Inflammatory macrophage (primary cell): ENCODE results near the gene ZC3H12D.

Experiments used
- DNase-seq, 2 donors: peaks; one replicate each; pipeline ENCODE4 v3.0.0-alpha.2; 2020 to 2022

ZC3H12D gene

DNA sequence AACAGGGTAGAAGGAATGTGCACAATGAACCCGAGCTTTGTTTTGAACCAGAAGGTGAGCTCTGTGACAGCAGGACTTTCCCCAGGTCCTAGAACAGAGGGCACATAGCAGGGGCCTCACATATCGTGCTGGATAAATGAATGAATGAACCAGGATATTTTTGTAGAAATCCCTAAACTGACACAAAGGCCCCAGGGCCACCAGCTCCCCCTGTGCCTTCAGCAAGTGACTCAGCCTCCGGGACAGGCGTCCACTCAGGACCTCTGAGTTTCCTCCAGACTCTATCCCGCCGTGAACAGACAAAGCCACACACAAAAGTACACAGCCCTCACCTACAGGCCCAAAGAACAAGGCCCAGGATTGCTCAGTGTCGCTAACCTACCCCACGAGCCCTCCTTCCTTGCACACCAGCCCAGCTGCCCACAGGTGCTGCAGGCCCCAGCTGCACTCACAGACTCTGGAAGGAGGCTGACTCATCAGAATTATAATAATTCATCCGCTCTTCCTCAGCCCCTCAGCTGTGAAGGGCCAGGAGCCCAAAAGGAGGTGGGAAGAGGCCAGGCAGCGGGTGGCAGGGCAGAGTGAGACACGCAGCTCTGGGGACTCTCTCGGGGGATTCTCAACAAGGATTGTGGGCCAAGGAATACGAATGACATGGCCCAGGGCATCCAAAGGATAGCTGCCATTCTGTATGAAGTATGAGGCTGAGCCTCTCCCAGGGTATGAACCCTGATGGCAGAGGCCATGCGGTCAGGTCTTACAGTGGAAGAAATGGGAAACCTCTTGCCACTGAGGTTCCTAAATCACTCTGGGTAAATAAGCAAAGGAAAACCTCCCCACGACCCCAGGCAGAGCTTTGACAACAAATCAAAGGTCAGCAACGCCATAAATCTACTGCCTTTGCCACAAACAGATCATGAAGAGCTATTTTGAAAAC, 43.8 kb downstream of the ZC3H12D start:
- no peak for DNase-seq

DNA sequence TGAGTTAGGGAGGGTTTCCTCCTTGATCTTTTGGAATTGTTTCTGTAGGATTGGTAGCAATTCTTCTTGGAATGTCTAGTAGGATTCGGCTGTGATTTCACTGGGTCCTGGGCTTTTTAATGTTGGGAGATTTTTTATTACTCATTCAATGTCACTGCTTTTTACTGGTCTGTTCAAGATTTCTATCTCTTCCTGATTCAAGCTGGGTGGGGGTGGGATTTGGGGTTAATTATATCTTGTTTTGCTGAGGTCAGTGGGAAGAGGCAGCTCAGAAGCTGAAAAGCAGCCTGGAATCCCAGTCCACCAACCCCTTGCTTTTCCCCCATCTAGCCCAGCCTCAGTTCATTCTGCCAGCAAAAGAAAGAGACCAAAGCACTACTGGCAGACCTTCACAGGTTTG, 45.2 kb downstream of the ZC3H12D start:
- DNase-seq = no peak

GRCh38 chr6:149438855-149439254, 46.0 kb downstream of the ZC3H12D start:
- DNase-seq = no peak

DNA sequence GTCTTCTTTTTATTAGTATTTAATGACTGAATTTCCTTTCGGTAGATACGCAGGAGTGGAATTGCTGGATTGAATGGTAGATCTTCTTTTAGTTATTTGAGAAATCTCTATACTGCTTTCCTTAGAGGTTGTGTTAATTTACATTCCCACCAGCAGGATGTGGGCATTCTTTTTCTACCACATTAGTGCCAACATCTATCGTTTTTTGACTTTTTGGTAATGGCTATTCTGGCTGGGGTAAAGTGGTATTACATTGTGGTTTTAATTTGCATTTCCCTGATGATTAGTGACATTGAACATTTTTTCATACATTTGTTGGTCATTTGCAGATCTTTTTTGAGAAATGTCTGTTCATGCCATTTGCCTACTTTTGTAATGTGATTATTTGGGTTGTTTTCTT, 47.6 kb downstream of the ZC3H12D start:
- no peak for DNase-seq

GRCh38 chr6:149436647-149437046, 48.2 kb downstream of the ZC3H12D start:
- no peak for DNase-seq

- no peak for DNase-seq
Observed at GRCh38 chr6:149435919-149436586, 48.8 kb downstream of the ZC3H12D start.

DNA sequence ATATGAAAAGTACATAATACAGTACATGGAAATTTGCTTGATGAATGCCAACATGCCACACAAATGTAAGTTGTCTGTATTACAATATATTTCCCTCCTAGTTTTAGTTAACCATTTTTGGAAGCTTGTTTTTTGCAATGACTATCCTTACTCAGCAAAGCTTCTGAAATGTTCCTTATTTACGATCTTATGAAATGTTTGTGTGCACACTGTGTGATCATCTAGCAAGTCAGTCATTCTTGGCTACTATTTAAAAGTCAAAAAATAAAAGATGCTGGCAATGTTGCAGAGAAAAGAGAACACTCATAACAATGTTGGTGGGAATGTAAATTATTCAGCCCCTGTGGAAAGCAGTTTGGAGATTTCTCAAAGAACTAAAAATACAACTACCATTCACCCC, 50.9 kb downstream of the ZC3H12D start:
- peak; percentile 14 to 41 for DNase-seq

DNA sequence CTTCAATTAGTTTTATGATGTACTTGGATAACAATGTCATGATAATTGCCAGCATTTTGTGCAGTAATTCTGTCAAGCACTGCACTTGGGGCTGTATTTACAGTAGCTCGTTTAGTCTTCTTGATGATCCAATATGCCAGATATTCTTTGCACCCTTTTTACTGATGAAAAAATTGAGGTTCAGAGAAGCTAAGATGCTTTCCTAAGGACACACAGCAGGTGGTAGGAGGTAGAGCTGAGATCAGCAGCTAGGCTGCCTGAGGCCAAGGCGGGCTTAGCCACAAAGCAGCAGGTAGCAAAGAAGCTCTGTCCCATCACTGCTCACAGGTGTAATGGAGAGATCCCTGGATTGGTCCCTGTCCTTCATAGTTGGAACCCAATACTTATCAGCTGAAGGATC, 51.4 kb downstream of the ZC3H12D start:
- DNase-seq = no peak

DNA sequence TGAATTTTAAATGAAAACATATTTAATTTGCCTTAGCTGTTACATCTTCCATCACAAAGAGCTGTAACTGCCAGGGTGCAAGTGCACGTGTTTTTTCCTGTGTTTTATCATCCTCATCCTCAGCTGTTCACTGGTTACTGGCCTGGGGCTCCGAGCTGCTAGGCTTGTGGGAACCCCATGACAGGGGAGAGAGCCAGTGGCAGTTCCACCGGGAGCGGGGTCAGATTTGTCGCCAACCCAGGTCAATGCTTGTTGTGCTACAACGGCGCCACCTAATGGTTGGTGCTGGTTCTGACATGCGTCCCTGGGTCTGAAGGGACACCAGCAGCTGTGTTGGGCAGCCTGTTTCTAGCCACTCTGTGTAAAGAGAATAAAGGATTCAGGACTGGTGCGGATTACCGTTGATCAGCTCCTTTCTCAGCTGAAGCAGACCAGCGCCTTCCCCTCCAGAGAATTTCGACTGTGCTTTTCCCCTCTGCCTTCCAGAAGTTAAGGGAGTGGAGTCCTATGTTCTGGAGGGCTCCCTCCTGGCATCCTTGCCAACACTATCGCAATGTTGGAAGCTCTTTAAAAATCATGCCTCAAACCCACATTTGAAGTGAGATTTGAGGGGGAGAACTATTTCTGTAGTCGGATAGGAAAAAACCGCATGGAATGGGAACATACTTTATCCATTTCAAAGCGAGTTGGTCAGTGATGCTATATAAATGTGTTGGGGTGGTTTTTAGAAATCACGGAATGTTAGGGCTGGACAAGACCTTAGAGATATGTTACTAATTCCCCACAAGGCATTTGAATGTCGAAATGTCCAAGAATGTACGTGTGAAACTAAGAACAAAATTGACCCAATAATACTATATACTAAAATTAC, 52.7 kb downstream of the ZC3H12D start:
- peak; percentile 88 to 91 for DNase-seq

DNA sequence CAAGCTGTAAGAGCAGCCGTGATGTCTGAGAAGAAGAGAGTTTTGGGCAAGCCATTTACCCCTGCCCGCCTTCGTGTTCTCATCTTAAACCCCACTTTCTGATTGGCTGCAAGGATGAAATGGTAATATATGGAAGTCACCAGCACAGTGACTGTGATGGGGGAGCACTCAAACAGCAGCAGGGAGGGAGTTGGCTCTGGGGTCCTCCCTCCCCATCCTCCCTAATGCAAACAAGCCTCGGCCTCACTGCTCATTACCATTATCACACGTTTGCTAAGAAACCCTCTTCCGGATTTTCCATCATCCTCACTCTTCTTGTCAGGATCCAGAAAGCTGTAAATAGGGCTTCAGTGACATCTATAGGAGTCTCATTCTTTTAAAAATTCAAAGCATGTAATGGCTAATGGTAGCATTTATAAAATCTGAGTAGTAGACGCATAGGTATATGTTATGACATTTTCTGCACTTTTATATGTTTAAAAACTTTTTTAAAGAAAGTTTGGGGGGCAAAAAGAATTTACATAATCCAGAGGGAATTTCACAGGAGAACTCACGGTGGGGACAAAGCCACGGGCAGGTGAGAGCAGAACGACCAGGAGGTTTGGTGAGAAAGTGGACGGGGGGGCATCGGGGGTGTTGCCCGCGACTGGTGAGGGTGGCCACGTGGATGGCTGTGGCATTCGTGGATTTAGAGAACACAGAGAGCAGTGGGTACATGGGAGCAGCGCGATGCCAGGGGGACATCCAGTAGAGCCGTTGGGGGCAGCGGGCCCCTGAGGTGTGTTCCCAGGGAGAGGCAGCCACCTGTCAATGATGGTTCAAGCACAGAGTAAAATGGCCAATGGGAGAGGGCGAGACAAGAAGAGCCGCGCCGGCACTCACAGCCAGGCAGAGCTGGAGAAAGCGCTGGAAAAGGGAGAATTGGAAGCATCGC, 55.1 kb downstream of the ZC3H12D start:
- no peak for DNase-seq

DNA sequence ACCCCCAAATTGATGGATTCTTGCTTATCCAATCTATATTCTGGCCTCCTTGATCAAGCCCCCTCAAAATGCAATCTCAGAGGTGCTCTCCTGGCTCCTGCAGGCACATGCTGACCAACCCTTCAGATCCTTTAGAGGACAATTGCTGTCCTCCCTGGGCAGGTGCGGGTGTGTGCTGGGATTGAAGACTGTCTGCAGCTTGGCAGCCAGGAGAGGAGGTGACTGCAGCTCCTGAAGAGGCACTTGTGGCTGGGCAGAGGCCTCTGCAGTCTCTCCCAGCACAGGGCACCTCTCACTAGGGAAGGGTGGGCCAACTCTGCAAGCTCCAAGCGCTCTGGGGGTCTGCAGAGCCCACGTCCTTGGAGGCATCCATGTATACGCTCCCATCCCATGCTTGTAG, 56.2 kb downstream of the ZC3H12D start:
- DNase-seq = no peak

DNA sequence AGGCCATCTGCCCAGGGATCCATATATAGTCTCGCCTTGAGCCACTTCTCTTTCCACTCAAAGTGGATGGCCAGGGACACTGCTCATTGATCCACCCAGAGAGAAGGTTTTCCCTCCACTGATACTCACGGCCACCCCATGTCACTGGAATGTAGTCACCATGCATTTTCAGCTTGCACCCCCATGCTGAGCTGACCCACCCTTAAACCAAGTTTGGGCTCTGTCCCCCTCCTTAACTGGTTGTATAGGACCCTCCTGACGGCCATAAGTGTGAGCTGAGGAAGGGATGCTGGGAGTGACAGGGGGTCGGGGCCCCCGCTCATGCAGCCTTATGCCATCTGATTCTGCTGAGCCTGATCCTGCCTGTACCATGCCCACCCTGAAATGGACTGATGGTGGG, 59.1 kb downstream of the ZC3H12D start:
- no peak for DNase-seq

DNA sequence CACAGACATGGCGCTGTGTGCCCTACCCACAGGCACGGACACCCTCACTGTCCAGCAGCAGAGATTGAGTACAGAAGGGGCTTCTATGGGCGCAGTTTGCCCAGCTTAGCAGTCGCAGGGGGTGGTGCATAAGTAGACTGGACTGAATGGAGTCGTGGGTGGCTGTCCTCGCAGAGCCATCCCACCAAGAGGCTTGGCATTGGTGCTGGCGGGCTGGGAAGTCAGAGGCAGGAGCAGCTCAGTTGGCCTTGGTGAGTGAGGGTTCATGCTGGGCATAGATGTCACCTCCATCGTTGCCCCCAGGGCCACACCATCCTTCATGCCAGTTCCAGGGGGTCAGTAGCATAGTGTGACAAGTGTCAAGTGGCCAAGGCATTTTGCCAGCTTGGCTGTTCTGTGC, 59.6 kb downstream of the ZC3H12D start:
- no peak for DNase-seq

GRCh38 chr6:149423964-149424440, 60.8 kb downstream of the ZC3H12D start:
- DNase-seq = no peak

DNA sequence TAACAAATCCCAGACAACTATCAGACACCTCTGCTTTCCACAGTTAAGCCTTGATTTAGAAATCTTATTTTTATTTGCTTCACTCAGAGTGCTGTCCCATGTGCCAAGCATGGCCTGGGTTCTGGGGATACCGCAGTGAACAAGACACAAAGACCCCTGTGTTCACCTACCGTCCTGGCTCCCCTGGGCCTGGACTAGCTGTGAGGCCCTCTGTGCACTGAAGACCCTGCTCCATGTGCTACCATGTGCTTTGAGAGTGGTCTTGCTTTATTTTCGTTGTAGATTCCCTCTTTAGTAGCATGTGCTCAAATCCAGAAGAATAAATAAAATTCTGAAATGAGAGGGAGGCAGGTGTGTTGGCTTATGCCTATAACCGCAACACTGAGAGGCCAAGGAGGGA, 62.2 kb downstream of the ZC3H12D start:
- DNase-seq = no peak

GRCh38 chr6:149421132-149421531, 63.7 kb downstream of the ZC3H12D start:
- no peak for DNase-seq

- DNase-seq = no peak
Observed at GRCh38 chr6:149419696-149420404, 65.0 kb downstream of the ZC3H12D start.

- DNase-seq = no peak
Observed at GRCh38 chr6:149414821-149415220, 70.0 kb downstream of the ZC3H12D start.

GRCh38 chr6:149414009-149414408, 70.8 kb downstream of the ZC3H12D start:
- DNase-seq = no peak

DNA sequence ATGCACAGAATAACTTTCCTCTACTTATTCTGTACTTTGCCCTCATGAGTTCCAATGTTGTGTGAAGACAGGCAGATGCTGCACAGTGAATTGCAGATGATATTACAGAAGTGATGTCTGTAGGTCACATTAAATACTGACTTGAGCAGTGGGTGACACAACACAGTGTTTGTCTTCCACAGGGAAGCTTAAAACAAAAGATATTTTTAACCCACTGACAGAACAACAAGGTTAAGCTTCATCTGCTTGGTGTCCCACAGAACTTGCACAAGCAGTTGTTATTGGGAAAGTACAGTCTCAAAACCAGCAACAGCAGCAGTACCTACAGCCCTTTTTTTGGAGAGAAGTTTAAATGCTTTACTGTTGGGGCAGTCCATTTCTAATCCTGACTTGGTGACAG, 74.3 kb downstream of the ZC3H12D start:
- peak; percentile 38 to 39 for DNase-seq

DNA sequence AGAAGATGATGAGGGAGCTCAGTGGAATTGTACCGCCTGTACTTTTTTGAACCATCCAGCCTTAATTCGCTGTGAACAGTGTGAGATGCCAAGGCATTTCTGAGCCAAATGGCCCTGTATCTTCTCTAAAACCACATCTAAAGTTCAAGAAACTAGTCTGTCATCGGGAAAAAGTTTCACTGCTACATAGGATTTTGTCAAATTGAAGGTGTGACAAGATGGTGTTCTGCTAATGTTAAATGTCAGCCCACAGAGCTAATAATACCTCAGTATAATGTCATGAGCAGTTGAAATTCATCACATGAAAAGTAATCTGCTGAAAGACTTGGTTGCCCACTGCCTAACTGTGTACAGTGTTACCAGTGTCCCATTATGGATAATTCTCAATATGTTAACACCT, 75.2 kb downstream of the ZC3H12D start:
- DNase-seq = no peak
